IMR-90 (cell line): Measurements from ENCODE around the gene ATL2. TPM values are rescaled to one million over a fixed set of nuclear protein-coding genes. Genes with fewer than 3 reads are reported as not detected.

Experiments used
- ATAC-seq: fragments of 200-7000 bp; cut with Tn5 transposase; 2 replicates; pipeline ENCODE4 v1.9.1; 2020; ENCODE audit warnings: low read depth, mild to moderate bottlenecking, moderate library complexity
- BruUV-seq: library from RNA; stranded (reverse); fragments of 400-500 nt; replicated peaks from 2 replicates; lab custom pipeline; 2021; lab: Mats Ljungman, UMichigan
- CTCF ChIA-PET: fragments of 300-600 bp; formaldehyde crosslinking; extraction: SDS; loops from one replicate; lab custom pipeline; 2021; ENCODE audit warnings: antibody characterized with exemption; lab: Yijun Ruan, JAX
- POLR2A ChIA-PET: fragments of 300-600 bp; sonication (Branson Sonifier 250); formaldehyde crosslinking; loops from one replicate; lab custom pipeline; 2022; ENCODE audit warnings: antibody characterized with exemption; ENCODE audit not compliant: unreplicated experiment; lab: Charles Lee
- DNase-seq: peaks from one replicate; pipeline ENCODE4 v3.0.0; 2013
- H2AFZ ChIP-seq: replicated peaks from 2 replicates; pipeline ENCODE3; 2013; ENCODE audit warnings: low read length, mild to moderate bottlenecking; ENCODE audit not compliant: poor library complexity
- H2AK5ac ChIP-seq: 2 replicates; pipeline ENCODE4 v1.6.1; 2013; ENCODE audit warnings: low read depth, low read length, inconsistent platforms
- H2AK9ac ChIP-seq: replicated peaks from 2 replicates; pipeline ENCODE3; 2013; ENCODE audit warnings: mild to moderate bottlenecking, low read depth, low read length, moderate library complexity; ENCODE audit not compliant: poor library complexity
- H2BK120ac ChIP-seq: 2 replicates; pipeline ENCODE4 v1.6.1; 2013; ENCODE audit warnings: low read depth, low read length, inconsistent platforms
- H2BK15ac ChIP-seq: 3 replicates; pipeline ENCODE4 v1.6.1; 2013; ENCODE audit warnings: low read depth, low read length, inconsistent platforms
- H2BK20ac ChIP-seq: 2 replicates; pipeline ENCODE4 v1.6.1; 2013; ENCODE audit warnings: low read depth, mild to moderate bottlenecking, inconsistent platforms, low read length, moderate library complexity
- H2BK5ac ChIP-seq: 2 replicates; pipeline ENCODE4 v1.6.1; 2013; ENCODE audit warnings: mild to moderate bottlenecking, low read depth, low read length, inconsistent platforms; ENCODE audit not compliant: poor library complexity, severe bottlenecking
- H3K14ac ChIP-seq: replicated peaks from 2 replicates; pipeline ENCODE4 v1.6.1; 2013; ENCODE audit warnings: low read depth, low read length, inconsistent platforms
- H3K18ac ChIP-seq: 2 replicates; pipeline ENCODE4 v1.6.1; 2013; ENCODE audit warnings: low read depth, low read length, control low read depth
- H3K23ac ChIP-seq: 2 replicates; pipeline ENCODE4 v1.6.1; 2013; ENCODE audit warnings: low read depth, low read length, inconsistent platforms
- H3K27ac ChIP-seq: 2 replicates; pipeline ENCODE4 v1.5.1; 2013; ENCODE audit warnings: mild to moderate bottlenecking, control low read depth, low read length; ENCODE audit not compliant: insufficient read depth
- H3K27me3 ChIP-seq: 2 replicates; pipeline ENCODE4 v1.6.1; 2013; ENCODE audit warnings: low read length; ENCODE audit not compliant: control insufficient read depth, insufficient read depth
- H3K36me3 ChIP-seq: 2 replicates; pipeline ENCODE4 v1.6.1; 2013; ENCODE audit warnings: low read length, mixed read lengths; ENCODE audit not compliant: control insufficient read depth, insufficient read depth
- H3K4ac ChIP-seq: 2 replicates; pipeline ENCODE4 v1.6.1; 2013; ENCODE audit warnings: low read depth, low read length, inconsistent platforms
- H3K4me1 ChIP-seq: 2 replicates; pipeline ENCODE4 v1.6.1; 2013; ENCODE audit warnings: low read length, mixed read lengths; ENCODE audit not compliant: control insufficient read depth, insufficient read depth
- H3K4me2 ChIP-seq: 2 replicates; pipeline ENCODE4 v1.6.1; 2013; ENCODE audit warnings: low read depth, mild to moderate bottlenecking, control low read depth, low read length, moderate library complexity
- H3K4me3 ChIP-seq: 2 replicates; pipeline ENCODE4 v1.5.1; 2013; ENCODE audit warnings: low read depth, mild to moderate bottlenecking, control low read depth, low read length, moderate library complexity; ENCODE audit not compliant: insufficient read depth
- H3K56ac ChIP-seq: 2 replicates; pipeline ENCODE4 v1.6.1; 2013; ENCODE audit warnings: low read length, inconsistent platforms; ENCODE audit not compliant: insufficient read depth; ENCODE audit errors: extremely low read depth
- H3K79me1 ChIP-seq, 2 experiments: 2 replicates each; pipeline ENCODE4 v1.6.1; 2013; ENCODE audit warnings: low read length in 2 of 2, inconsistent platforms in 1 of 2, low read depth in 1 of 2
- H3K9ac ChIP-seq: 2 replicates; pipeline ENCODE4 v1.6.1; 2013; ENCODE audit warnings: low read depth, low read length, control low read depth
- H3K9me1 ChIP-seq: 2 replicates; pipeline ENCODE4 v1.6.1; 2013; ENCODE audit warnings: low read length, inconsistent platforms; ENCODE audit not compliant: insufficient read depth
- H3K9me3 ChIP-seq: 2 replicates; pipeline ENCODE4 v1.6.1; 2013; ENCODE audit warnings: low read length; ENCODE audit not compliant: control insufficient read depth, insufficient read depth
- H4K20me1 ChIP-seq: 2 replicates; pipeline ENCODE4 v1.6.1; 2013; ENCODE audit warnings: low read length, inconsistent platforms; ENCODE audit not compliant: insufficient read depth
- H4K5ac ChIP-seq: 2 replicates; pipeline ENCODE4 v1.6.1; 2013; ENCODE audit warnings: mild to moderate bottlenecking, low read depth, low read length, control low read depth
- H4K8ac ChIP-seq, 2 experiments: 2 replicates each; pipeline ENCODE4 v1.6.1; 2013; ENCODE audit warnings: low read depth in 2 of 2, low read length in 2 of 2, control low read depth in 1 of 2, inconsistent platforms in 1 of 2
- H4K91ac ChIP-seq: 2 replicates; pipeline ENCODE4 v1.6.1; 2013; ENCODE audit warnings: low read depth, low read length, inconsistent platforms; ENCODE audit not compliant: insufficient read depth
- BHLHE40 ChIP-seq: fragments of 150-350 bp; IDR thresholded peaks from 2 replicates; pipeline ENCODE4 v1.6.1; 2016; ENCODE audit warnings: mild to moderate bottlenecking, low read depth, low read length
- CHD1 ChIP-seq: IDR thresholded peaks from 2 replicates; pipeline ENCODE4 v1.6.1; 2012; ENCODE audit warnings: low read depth, low read length, improper control_type of control experiment
- MAZ ChIP-seq: IDR thresholded peaks from 2 replicates; pipeline ENCODE4 v1.6.1; 2012; ENCODE audit warnings: low read depth, mild to moderate bottlenecking, low read length, improper control_type of control experiment, moderate library complexity, borderline replicate concordance
- NFE2L2 ChIP-seq: fragments of 150-350 bp; IDR thresholded peaks from 2 replicates; pipeline ENCODE4 v1.6.1; 2016; ENCODE audit warnings: low read depth, mild to moderate bottlenecking, low read length
- POLR2A ChIP-seq: IDR thresholded peaks from 2 replicates; pipeline ENCODE4 v1.6.1; 2012; ENCODE audit warnings: mild to moderate bottlenecking, low read depth, low read length
- RAD21 ChIP-seq: IDR thresholded peaks from 2 replicates; pipeline ENCODE4 v1.6.1; 2012; ENCODE audit warnings: low read length, improper control_type of control experiment
- RCOR1 ChIP-seq: IDR thresholded peaks from 2 replicates; pipeline ENCODE4 v1.6.1; 2012; ENCODE audit warnings: mild to moderate bottlenecking, low read length, improper control_type of control experiment; ENCODE audit not compliant: insufficient replicate concordance
- RFX5 ChIP-seq: IDR thresholded peaks from 2 replicates; pipeline ENCODE4 v1.8.0; 2012; ENCODE audit warnings: low read depth, mild to moderate bottlenecking, low read length, moderate library complexity
- WGBS, 2 experiments: methylation state at CpG; one replicate each; pipeline versions ENCODE4 v1.1.5 to v1.1.7; 2013; ENCODE audit warnings: missing lambda C conversion rate in 2 of 2; ENCODE audit not compliant: insufficient read length in 1 of 2; ENCODE audit errors: extremely low coverage in 2 of 2; 5-methylcytosine and 5-hydroxymethylcytosine counted together
- dilution Hi-C: fragments of 300-500 bp; cut with HindIII; formaldehyde crosslinking; loops from one replicate; pipeline ENCODE4 v1.14.3; 2018; ENCODE audit warnings: low sequenced_read_pairs; ENCODE audit not compliant: unreplicated experiment
- in situ Hi-C: fragments of 300-500 bp; cut with MboI; formaldehyde crosslinking; loops from 3 replicates; pipeline ENCODE4 v1.14.3; 2019; ENCODE audit warnings: low sequenced_read_pairs, inconsistent platforms, mixed read lengths
- intact Hi-C: fragments of 100-400 bp; cut with micrococcal nuclease; formaldehyde crosslinking; loops from 2 replicates; pipeline ENCODE4 v1.10.0; 2022
- polyA plus RNA-seq, 3 experiments: library from polyadenylated mRNA; depleted of rRNA; stranded (reverse); fragments of >200 nt; gene quantifications; 2 replicates each; pipeline ENCODE4 v1.2.3, GENCODE V29; 2012; ENCODE audit warnings: low replicate concordance in 1 of 3
- total RNA-seq: library from RNA; depleted of rRNA; stranded (reverse); fragments of >200 nt; gene quantifications from 2 replicates; pipeline ENCODE4 v1.2.3, GENCODE V29; 2012
- TF ChIP-seq, protein P1 (sequence below): conservative IDR thresholded peaks from 2 replicates; pipeline ENCODE4 v1.5.1; 2012; ENCODE audit warnings: mild to moderate bottlenecking, low read depth, low read length, improper control_type of control experiment
- TF ChIP-seq, protein P2 (sequence below): fragments of 150-350 bp; IDR thresholded peaks from 2 replicates; pipeline ENCODE4 v1.6.1; 2016; ENCODE audit warnings: low read depth, mild to moderate bottlenecking, low read length, moderate library complexity, borderline replicate concordance

The ATL2 gene
- total and polyA plus RNA-seq, 2 of the 4 experiments (the other 2 are of a cell fraction), result 16.0 to 62.6 TPM

DNA sequence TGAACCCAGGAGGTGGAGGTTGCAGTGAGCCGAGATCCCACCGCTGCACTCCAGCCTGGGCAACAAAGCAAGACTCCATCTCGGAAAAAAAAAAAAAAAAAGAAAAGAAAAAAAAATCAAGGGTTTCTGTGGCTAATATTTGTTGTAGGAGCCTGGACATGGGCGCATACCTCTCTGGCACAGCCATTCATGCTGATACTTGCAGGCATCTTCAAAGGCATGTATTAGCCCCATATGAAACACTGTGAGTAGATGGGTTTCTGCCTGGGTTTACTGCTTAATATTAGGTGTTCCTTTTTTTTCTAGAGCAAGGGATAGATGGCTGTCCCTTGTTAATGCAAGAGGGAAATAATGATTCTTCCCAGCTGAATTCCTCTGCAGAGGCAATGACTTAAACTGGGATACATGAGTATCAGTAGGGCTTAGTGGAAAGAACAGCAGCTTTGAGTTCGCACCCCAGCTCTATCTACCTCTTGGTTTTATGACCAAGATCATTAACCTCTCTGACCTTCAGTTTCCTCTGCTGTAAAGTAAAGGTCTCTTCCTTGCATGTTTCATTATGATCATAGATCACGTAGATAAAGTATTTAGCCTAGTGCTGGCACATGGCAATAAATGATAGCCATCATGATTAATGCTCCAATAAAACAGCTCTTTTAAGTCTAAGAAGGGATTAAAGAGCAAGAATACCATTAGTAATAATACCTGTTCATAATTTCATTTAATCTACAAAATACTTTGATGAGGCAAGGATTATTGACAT, 4.5 kb upstream of the ATL2 start:
- H3K27ac ChIP-seq, result no peak overlapping the region
- H2BK15ac ChIP-seq, result no peak overlapping the region
- WGBS, 2 experiments, result no CpG with 5 or more reads among the region's 6 CpGs
- no peak overlapping the region for H3K56ac ChIP-seq
- POLR2A ChIA-PET, result no interaction called here
- no peak overlapping the region for H3K9ac ChIP-seq
- no TSS peak for BruUV-seq
- H3K9me3 ChIP-seq, result no peaks in the 10 kb centered on the region
- H2AK9ac ChIP-seq, result no peak overlapping the region
- no peak overlapping the region for H3K14ac ChIP-seq
- CTCF ChIA-PET, result no interaction called here
- no peak overlapping the region for H2BK5ac ChIP-seq
- no peak overlapping the region for H4K8ac ChIP-seq
- ATAC-seq (no peak), DNase-seq (no peak)
- H3K23ac ChIP-seq, result no peak overlapping the region
- no peak overlapping the region for H3K4ac ChIP-seq
- no peak overlapping the region for H3K18ac ChIP-seq
- H2BK120ac ChIP-seq, result no peak overlapping the region
- no peak for TF ChIP-seq BHLHE40
- no peak for TF ChIP-seq CHD1
- no peak for TF ChIP-seq POLR2A
- TF ChIP-seq, protein P1, sequence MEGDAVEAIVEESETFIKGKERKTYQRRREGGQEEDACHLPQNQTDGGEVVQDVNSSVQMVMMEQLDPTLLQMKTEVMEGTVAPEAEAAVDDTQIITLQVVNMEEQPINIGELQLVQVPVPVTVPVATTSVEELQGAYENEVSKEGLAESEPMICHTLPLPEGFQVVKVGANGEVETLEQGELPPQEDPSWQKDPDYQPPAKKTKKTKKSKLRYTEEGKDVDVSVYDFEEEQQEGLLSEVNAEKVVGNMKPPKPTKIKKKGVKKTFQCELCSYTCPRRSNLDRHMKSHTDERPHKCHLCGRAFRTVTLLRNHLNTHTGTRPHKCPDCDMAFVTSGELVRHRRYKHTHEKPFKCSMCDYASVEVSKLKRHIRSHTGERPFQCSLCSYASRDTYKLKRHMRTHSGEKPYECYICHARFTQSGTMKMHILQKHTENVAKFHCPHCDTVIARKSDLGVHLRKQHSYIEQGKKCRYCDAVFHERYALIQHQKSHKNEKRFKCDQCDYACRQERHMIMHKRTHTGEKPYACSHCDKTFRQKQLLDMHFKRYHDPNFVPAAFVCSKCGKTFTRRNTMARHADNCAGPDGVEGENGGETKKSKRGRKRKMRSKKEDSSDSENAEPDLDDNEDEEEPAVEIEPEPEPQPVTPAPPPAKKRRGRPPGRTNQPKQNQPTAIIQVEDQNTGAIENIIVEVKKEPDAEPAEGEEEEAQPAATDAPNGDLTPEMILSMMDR, result no peak
- no peak for TF ChIP-seq RFX5
- TF ChIP-seq NFE2L2, result no peak
- no peak for TF ChIP-seq MAZ
- TF ChIP-seq, protein P2, sequence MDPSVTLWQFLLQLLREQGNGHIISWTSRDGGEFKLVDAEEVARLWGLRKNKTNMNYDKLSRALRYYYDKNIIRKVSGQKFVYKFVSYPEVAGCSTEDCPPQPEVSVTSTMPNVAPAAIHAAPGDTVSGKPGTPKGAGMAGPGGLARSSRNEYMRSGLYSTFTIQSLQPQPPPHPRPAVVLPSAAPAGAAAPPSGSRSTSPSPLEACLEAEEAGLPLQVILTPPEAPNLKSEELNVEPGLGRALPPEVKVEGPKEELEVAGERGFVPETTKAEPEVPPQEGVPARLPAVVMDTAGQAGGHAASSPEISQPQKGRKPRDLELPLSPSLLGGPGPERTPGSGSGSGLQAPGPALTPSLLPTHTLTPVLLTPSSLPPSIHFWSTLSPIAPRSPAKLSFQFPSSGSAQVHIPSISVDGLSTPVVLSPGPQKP, result no peak
- no peak for TF ChIP-seq RAD21
- TF ChIP-seq RCOR1, result no peak
- in situ Hi-C loops, result no loop called here
- H2AK5ac ChIP-seq, result no peak overlapping the region
- H3K4me2 ChIP-seq, result no peak overlapping the region
- no peaks in the 10 kb centered on the region for H3K9me1 ChIP-seq
- dilution Hi-C loops, result no loop called here
- H4K20me1 ChIP-seq, result no peaks in the 10 kb centered on the region
- H3K27me3 ChIP-seq, result peaks cover 9% of the 10 kb centered on the region
- H3K36me3 ChIP-seq, result no peaks in the 10 kb centered on the region
- H4K91ac ChIP-seq, result no peak overlapping the region
- intact Hi-C loops, result no loop called here
- peaks cover 0 to under 1% of the 10 kb centered on the region in 2 experiments; a peak in 1 of 4 replicates for H3K79me1 ChIP-seq
- no peak overlapping the region for H2BK20ac ChIP-seq
- H3K4me1 ChIP-seq, result peaks cover 2% of the 10 kb centered on the region
- H4K5ac ChIP-seq, result no peak overlapping the region
- H3K4me3 ChIP-seq, result no peak overlapping the region
- H2AFZ ChIP-seq, result no peak overlapping the region
